HG03103 (cell line): ENCODE data around the gene PITPNC1.
"Not testable (repeated sequence)": the region's sequence is repeated elsewhere in the genome, so short reads cannot be mapped to it uniquely, and the experiment has no call there.

Experiments
- ATAC-seq: cut with Tn5 transposase; IDR thresholded peaks from one replicate; pipeline ENCODE4 v1.9.1; 2021; ENCODE audit warnings: low read depth; ENCODE audit not compliant: unreplicated experiment

The PITPNC1 gene

DNA sequence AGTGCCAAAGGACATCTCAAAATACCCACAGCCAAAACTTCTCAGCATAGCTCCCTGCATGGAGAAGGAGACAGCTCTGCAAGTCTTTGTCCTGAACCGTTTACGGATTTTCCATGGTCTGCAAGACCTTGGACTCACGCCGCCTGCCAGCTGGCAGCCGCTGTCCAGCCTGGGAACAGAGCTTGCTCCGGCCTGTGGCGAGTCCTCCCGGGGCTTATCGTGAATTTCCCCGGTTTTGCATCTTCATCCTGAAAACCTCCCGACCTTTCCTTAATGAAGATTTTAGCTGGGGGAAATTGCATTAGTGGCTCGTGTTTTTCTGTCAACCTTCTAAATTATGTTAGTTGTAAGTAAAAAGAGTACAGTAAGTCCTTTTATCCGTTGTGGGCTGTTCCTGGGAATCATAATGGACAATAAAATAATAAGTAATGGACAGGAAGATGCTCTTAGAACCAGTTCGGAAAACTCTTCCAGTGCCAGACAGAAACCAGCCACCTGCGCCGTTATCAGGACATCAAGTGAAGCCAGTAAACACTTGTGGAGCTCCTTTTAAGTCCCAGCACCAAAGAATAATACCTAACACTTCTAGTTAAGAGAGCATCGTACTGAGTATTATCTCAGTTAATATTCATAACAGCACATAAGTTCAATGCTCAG, 228.3 kb downstream of the PITPNC1 start:
- no peak for ATAC-seq

DNA sequence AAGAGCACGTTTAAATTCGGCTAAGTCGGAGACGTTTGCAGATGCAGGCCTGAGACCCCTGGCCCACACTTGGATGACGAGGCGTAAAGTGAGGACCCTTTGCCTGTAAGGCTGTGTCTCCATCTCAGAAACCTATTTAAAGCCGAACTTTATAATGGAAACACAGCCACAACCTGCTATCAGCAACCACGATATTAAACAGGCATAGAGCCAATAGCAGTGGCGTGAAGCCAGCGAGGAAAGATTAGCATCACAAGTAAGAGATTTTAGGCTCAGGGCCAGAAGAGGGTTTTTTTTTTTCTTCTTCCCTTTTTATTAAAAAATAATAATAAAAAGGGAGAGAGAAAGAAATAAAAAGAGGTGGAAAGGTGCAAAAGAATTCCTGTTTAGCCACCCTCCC, 229.4 kb downstream of the PITPNC1 start:
- no peak for ATAC-seq

DNA sequence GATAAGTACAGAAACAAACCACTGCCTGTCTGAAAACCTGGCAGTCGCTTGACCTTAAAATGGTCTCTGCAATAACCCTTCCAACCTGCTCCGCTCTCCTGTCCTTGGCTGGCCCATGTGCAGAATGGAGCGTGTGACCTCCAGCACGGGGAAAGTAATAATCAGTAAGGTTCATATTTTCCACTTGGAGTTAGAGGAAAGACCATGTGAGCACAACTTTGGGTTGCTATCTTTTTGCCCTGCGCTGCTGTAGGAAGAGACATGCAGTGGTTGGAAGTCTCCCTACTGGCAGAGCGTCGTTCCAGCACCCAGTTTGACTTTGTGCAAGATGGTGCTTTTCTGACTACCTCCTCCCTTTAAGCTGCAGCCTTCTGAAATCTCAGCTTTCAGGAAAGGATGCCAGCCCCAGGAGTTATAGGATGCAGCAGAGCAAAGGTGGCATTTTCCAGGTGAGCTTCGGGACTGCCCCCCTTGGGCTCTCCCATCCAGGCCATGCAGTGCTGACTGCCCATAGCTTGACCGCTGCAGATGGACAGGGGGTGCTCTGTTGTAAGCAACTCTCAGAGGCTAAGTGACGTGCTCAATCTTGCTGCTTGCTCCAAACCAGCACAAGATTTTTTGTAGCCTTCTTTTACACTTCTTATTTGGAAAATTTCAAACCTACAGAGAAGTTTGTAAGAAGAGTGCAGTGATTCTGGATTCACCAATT, 230.0 kb downstream of the PITPNC1 start:
- ATAC-seq, result no peak

DNA sequence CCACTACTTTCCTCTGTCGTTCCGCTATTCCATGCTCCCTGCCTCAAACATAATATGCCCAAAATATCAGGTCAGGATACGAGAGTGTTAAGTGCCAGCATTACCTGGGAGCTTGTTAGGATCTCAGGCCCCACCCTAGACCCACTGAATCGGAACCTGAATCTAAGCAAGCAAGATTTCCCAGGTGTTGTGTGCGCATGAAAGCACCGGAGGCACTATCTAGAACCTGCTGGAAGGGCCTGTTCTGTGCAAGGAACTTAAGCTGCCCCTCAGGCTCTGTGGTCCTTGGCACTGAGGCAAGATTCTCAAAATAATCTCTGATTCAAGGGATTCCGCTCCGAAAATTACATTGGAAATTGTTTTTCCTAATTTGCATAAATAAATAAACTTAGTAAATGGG, 233.0 kb downstream of the PITPNC1 start:
- ATAC-seq, result no peak

DNA sequence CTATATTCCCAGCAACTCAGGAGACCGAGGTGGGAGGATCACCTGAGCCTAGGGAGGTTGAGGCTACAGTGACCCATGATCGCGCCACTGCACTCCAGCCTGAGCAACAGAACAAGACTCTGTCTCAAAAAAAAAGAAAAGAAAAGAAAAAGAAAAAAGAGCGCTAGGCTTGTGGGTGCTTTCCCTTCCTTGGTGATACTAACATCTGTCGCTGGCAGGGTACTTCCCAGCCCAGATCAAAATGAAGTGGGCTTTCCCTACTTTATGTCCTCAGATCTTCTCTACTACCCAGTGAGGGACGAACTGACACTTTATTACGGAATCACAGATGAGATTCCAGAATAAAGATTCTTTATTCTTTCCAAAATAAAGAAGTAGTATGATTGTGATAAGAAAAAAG, 236.9 kb downstream of the PITPNC1 start:
- ATAC-seq, result no peak

DNA sequence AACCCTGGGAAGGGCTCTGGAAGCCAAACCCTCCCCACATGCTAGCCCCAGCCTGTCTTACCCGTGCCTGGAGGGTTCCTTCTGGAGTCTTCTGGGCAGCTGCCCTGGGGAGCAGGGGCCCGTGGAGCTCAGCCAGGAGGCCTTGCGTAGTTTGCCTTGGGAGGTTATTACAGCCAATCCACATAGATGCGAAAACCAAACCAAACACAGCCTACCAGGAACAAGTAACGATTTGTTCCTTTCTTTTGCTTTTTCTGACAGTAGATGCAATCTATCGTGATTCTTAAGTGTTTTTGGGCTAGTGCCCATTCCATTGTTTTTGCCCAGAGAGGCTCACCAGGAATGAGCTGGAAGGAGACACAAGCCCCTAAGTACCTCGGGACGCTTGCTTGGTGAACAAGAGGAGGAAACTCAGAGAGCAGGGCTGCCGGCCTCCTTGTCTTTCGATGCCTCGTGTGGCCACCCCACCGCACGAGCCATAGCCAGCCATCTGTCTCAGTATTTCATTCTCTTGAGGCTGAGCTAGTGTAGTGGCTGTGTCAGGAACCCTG, 238.0 kb downstream of the PITPNC1 start:
- ATAC-seq, result no peak

DNA sequence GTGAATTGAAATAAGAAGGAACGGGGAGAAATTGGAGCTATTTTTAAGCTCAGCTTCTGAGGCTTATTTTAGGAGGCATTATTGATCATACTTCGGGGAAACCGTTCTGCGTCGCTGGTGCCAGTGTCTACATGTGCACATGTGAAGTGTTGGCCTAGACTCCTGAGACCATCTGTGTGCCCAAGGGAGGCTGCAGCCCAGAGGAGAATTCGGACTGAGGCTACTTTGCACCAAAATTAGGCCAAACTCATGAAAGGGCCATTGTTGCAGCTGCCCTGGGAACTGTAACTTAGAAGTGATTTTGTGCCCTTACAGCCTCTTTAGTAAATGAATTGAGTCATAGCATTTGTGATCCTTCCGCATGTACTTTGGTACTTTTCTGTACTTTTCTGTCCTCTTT, 238.7 kb downstream of the PITPNC1 start:
- no peak for ATAC-seq

DNA sequence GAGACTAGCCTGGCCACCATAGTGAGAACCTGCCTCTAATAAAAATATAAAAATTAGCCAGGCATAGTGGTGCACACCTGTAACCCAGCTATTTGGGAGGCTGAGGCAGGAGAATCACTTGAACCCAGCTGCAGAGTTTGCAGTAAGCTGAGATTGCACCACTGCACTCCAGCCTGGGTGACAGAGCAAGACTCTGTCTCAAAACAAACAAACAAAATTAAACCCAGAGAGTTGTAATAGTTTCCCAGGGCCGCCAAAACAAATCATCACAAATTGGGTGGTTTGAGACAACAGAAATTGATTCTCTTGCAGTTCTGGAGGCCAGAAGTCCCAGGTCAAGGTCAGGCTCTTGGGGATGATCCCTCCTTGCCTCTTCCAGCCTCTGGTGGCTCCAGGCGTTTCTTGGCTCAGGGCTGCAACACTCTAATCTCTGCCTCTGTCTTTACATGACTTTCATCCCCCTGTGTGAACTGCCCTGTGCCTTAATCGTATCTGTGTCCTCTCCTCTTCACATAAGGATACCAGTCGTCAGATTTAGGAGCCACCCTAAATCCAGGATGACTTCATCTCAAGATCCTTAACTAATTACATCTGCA, 240.3 kb downstream of the PITPNC1 start:
- ATAC-seq, result no peak

DNA sequence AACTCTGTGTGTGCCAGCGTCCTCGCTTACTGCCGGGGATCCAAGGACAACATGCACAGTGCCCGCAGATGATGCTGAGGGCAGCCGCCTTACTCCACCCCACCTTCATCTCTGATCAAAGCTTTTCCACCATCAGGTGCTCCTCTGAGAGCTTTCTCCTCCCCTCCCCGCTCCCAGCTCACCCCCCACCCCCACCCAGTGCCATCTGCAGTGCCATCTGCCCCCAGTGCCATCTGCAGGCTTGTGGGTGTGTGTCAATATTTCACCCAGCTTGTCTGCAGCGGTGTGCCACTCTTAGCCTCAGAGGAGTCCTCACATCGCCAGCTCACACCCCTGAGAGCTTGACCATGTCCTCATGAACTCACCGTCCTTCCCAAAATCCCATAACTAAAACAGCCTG, 242.5 kb downstream of the PITPNC1 start:
- ATAC-seq, result no peak

DNA sequence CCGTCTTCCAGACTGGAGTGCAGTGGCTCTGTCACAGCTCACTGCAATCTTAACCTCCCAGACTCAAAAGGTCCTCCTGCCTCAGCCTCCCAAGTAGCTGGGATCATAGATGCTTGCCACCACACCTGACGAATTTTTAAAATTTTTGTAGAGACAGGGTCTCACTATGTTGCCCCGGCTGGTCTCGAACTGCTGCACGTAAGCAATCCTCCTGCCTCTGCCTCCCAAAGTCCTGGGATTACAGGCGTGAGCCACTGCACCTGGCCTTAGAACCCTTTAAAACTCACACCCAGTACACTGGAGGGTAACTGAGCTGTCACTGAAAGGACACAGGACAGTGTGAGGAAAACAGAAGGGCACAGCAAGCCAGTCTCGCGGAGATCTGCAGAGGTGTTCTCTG, 243.0 kb downstream of the PITPNC1 start:
- ATAC-seq, result no peak

DNA sequence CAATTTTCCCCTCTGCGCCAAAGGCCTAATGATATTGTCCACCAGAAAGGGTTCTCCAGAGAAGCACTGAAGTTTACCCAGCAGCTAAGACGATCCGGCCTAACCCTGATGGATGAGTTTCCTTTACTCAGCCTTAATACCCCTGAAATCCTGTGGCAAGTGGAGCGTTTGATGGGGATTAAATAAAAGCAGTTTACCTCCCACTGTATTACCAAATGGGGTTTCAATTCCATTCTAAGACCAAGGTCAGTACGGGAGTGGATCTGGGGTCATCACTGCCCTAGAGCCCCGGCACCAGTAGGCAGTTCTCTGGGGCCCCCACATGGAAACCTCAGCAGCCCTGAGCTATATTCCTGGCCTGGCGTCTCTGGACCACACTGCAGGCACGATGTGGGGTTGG, 243.6 kb downstream of the PITPNC1 start:
- no peak for ATAC-seq

DNA sequence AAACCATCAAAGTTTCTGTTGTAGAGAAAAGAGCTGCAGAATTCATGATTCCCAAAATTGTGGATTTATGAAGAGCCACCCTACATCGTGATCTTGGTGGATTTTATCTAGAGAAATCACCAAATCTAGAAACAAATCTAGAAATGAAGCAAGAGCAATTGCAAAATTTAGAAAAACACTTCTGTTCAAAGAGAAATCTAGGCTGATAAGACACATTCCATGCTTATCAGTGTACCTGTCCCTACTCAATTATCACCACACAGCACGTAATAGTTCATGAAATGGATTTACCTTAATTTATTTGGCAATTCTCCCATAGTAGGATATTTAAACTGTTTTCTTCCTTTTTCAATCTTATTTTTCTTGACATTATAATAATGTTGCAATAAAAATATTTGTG, 246.7 kb downstream of the PITPNC1 start:
- no peak for ATAC-seq

DNA sequence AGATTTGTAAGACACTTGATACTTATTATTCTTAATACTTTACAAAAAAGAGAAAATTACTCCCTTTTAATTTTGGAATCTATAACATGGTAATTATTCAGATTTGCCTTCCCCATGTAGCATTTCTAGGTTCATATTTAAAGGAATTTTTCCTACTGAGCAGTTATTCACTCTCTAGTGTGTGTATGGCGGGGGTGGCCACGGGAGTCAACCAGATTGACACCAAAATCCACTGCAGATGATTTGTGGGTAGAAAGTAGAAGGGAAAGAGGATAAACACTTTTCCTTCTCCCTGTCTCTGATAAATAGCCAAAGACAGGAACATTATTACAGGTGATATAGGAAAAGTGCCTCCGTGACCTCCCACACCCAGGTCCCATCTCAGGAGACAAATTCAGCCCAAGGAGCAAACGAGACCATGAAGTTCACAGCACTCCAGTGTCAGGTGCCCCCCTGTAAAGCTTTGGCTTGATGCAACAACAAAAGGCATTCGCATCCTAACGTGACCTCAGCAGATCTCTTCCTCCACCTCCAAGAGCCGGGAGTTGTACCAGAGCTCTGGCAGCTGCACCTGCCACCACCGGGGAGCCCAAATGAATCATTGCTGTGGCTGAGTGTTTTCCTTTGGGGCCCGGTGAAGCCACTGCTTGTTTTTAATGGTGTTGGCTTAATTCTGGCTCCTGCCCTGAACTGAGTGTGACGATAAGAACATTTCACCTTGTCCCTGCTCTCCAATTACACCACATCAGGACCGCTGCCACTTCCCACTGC, 248.0 kb downstream of the PITPNC1 start:
- ATAC-seq, result no peak

DNA sequence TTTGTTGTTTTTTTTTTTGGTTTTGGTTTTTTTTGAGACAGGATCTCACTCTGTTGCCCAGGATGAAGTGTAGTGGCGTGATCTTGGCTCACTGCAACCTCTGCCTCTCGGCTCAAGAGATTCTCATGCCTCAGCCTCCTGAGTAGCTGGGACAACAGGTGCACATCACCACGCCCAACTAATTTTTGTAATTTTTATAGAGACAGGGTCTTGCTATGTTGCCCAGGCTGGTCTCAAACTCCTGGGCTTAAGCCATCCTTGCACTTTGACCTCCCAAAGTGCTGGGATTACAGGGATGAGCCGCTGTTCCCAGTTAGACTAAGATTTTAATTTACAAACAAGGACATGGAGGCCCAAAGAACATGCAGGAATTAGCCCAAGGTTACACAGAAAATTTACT, 248.9 kb downstream of the PITPNC1 start:
- ATAC-seq, result no peak

DNA sequence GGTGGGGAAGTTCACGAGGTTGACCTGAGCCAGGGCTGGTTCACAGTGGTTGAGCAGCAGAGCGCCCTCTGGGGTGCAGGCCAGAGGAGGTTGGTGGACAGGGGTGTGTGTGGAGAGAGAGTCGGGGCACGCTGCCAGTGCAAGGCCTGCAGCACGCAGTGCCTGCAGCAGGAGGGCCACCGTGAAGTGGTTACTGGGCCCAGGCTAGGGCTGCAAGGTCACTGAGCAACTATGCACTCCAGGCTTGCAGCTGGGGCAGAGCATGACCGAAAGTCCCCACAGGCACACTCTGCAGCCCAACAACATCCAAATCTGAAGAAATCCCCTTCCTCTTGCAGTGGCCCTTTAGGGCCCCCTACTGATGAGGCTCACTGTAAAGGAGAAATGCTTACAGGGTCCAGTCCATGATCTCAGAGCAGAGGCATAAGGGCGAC, 251.5 kb downstream of the PITPNC1 start:
- ATAC-seq, result no peak

DNA sequence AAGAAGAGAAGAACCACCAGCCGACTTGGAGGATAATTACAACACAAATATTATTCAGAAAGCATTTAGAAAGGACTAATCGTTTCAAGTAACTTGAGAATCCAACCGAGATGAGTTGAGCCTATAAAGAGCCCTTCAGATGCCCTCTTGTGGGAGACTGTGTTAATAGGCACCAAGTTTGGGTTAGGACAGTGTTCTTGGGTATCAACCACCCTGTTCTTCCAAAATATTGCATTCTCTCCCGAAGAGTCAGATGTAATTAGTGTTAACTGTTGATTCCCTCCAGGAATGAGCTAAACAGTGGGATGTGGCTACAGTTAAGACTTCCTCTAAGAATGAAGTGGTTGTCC, 252.9 kb downstream of the PITPNC1 start:
- ATAC-seq, result no peak

DNA sequence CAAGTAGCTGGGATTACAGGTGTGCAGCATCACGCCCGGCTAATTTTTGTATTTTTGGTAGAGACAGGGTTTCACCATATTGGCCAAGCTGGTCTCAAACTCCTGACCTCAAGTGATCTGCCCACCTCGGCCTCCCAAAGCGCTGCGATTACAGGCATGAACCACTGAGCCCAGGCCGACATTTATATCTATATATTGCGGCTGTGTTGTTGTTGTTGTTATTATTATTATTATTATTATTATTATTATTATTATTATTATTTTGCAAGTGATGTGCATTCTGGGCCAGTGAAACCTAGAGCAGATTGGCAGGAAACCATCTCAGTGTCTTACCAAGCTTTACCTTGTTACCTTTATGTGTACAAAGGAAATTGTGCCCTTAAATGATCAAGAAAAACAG, 253.8 kb downstream of the PITPNC1 start:
- not testable (repeated sequence) for ATAC-seq

DNA sequence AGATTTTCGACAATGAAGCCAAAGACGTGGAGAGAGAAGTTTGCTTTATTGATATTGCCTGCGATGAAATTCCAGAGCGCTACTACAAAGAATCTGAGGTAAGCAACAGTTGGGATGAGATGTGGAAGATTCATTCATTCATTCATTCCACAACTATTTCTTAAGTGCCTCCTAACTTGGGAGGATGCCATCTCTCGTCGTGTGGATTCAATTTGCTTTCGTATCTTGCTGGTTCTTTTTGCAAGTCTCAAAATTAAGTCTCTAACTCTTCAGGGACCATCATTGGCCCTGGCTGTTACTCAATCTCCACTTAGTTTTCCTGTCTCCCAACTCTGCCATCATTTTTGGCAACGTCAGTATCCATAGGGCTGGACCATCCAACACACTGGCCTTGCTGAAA, 255.1 kb downstream of the PITPNC1 start:
- no peak for ATAC-seq

DNA sequence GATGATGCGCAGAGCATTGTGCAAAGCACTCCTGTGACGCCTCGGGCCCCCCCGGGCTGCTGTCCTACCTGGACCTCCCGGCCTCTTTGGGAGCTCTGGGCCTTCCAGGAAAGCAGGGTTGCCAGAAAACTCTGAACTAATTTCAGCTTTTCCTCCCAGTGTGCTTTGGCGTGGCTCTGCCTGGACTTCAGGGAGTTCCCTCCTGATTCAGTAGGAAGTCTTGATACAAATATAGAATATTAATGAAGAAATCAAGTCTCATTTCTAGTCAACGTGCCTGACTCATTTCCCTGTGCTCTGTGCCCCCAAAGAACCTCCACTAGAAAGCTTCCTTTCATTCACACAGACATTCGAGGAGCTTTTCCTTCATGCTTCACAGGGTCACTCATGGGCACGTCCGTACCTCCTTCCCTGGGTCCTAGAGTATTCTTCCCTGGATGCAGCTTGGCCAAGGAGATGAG, 256.7 kb downstream of the PITPNC1 start:
- no peak for ATAC-seq

DNA sequence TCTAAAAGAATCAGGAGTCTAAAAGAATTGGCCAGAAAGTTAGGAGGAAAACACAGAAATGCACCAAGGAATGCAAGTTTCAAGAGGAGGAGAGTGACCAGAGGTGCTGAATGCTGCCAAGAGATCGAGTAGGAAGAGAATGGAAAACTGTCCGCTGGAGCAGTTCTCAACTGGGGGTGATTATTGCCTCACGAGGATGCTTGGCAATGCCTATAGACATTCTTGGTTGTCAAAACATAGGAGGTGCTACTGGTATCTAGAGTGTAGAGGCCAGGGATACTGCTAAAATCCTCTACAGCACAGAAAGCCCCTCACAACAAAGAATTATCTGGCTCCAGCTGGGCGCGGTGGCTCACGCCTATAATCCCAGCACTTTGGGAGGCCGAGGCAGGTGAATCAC, 258.6 kb downstream of the PITPNC1 start:
- ATAC-seq, result no peak

DNA sequence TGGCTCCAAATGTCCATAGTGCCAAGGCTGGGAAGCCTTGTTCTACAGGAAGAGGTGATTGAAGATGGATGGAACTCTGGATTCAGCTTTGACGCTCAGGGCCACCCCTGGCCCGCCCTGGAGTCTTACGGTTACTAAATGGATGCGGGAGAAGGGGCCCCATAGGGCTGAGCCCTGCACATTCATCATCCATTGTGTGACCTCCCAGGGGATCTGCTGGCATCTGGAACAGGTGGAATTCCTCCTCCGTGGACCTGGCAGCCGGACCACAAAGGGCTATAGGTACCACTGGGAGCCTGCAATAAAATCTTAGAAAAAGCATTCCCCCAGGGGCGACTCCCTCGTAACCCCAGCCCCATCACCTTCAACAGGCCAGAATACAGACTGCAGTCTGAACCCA, 259.2 kb downstream of the PITPNC1 start:
- ATAC-seq, result no peak
